ENCODE data around the gene MED27. TPM values are rescaled to one million over a fixed set of nuclear protein-coding genes. Genes with fewer than 3 reads are reported as not detected.

MED27 gene
- total RNA-seq, 1 experiment from 2014 or later, result 38.9 TPM

DNA sequence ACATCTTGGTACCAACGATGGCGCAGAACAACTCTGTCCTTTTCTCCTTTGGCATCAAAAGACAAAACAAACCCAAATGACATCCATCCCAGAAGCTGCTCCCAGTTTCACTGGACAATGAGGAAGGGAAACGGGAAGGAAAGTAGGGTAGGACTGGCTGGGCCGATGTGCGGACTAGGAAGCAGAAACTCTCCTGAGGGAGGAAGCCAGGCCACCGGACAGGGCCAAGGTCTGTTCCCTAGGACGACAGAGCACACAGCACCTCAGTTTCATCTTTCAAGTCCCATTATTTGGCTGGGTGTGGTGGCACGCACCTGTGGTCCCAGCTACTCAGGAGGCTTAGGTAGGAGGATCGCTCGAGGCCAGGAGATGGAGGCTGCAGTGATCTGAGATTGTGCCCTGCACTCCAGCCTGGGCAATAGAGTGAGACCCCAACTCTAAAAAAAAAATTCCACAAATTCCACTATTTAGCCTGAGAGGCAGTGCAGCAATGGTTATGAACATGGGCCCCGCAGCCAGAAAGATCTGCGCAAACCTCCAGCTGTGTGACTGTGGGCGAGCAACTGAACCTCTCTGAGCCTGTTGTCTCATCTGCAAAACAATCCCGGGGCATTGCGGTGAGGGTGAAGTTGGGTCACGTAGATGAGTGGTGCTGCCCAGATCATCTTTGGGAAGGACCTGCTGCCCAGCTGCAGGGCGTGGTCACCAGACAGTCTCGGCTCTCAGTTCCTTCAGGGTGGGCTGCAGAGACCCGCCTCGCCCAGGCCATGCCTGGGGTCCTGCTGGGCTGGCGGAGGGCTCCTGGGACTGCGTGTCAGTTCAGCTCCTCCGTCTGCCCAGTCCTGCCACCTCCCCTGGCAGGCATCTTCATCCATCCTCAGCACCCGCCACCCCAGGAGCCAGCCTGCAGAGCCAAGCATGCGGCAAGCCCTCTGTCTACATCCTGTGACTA is 238.6 kb downstream of the MED27 start:
- H3K36me3 ChIP-seq, result no peaks in the 10 kb centered on the region

GRCh38 chr9:131840220-131840619 is 239.4 kb downstream of the MED27 start:
- H3K9me3 ChIP-seq, result no peaks in the 10 kb centered on the region
- H3K27me3 ChIP-seq, result no peaks in the 10 kb centered on the region
- no peak overlapping the region for H3K4me3 ChIP-seq
- H3K36me3 ChIP-seq, result no peaks in the 10 kb centered on the region
- no peak for DNase-seq

More for the DNA sequence above, 238.6 kb downstream of the MED27 start:
- DNase-seq, result no peak
- no peaks in the 10 kb centered on the region for H3K27me3 ChIP-seq
- H3K9me3 ChIP-seq, result no peaks in the 10 kb centered on the region
- no peak overlapping the region for H3K4me3 ChIP-seq

DNA sequence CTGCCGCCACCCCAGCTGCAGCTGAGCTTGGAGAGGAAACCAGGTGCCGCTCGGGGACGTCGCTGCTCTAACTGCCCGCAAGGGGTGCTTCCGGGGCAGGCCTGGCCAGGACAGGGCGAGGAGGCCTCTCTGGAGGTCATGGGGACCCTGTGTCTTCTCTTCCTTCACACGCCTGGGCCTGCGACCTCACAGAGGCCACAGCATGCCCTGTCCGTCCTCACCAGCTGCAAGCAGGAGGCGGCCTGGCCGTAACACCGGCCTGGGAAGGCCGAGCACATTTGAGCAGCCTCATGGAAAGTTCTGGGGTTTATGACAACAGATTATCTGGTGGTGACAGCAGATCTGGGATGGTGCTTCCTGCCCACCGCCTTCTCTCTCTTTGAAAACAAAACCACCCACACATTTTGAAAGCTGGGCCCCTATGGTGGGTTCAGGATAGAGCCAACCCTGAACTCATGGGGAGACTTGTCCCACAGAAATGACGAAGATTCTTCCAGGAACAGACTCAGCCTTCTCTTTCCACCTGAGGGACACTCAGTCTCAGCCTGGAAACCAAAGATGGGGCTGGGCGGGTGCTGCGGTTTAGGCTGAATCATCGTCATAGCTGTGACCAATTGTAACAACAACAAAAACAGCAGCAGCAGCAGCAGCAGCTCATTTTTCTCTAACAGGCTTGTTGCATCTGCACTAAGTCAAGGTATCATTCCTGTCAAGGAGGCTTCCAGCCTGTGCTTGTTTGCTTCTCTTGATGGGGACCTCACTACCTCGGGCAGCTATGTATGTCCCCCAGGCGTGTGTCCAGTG is 240.2 kb downstream of the MED27 start:
- no peak overlapping the region for H3K4me3 ChIP-seq
- no peaks in the 10 kb centered on the region for H3K36me3 ChIP-seq
- no peaks in the 10 kb centered on the region for H3K27me3 ChIP-seq
- H3K9me3 ChIP-seq, result no peaks in the 10 kb centered on the region
- DNase-seq, result peak; percentile 75

GRCh38 chr9:131838530-131839280 is 241.0 kb downstream of the MED27 start:
- H3K4me3 ChIP-seq, result no peak overlapping the region
- DNase-seq, result no peak
- no peaks in the 10 kb centered on the region for H3K36me3 ChIP-seq
- no peaks in the 10 kb centered on the region for H3K27me3 ChIP-seq
- H3K9me3 ChIP-seq, result 0 out of 2 replicates have a peak, but pooled peaks cover 2% of the 10 kb centered on the region

DNA sequence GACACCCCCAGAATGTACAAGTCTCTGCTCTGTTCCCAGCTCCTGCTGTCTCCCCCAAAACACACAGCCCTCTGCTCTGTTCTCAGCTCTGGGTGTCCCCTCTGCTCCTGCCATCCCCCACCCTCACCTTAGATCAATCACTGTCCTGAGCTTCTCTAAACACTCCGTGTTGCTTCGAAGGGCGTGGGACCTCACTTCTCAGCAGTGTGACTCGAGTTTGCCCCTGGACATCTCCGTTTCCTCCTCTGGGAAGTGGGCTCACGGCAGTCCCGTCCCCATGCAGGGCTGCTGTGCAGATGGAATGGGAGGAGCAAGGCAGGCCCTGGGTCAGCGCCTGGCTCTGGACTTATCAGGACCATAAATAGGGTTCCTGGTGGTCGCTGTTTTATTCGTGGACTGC is 241.8 kb downstream of the MED27 start:
- no peak overlapping the region for H3K4me3 ChIP-seq
- H3K27me3 ChIP-seq, result no peaks in the 10 kb centered on the region
- H3K9me3 ChIP-seq, result 0 out of 2 replicates have a peak, but pooled peaks cover 2% of the 10 kb centered on the region
- no peak for DNase-seq
- no peaks in the 10 kb centered on the region for H3K36me3 ChIP-seq

GRCh38 chr9:131837316-131837715 is 242.4 kb downstream of the MED27 start:
- H3K4me3 ChIP-seq, result no peak overlapping the region
- H3K9me3 ChIP-seq, result 0 out of 2 replicates have a peak, but pooled peaks cover 2% of the 10 kb centered on the region
- DNase-seq, result no peak
- H3K27me3 ChIP-seq, result no peaks in the 10 kb centered on the region
- H3K36me3 ChIP-seq, result no peaks in the 10 kb centered on the region

- H3K4me3 ChIP-seq, result no peak overlapping the region
- H3K36me3 ChIP-seq, result no peaks in the 10 kb centered on the region
- H3K27me3 ChIP-seq, result no peaks in the 10 kb centered on the region
- 0 out of 2 replicates have a peak, but pooled peaks cover 2% of the 10 kb centered on the region for H3K9me3 ChIP-seq
- DNase-seq, result no peak
Measured at GRCh38 chr9:131836607-131837315, 242.9 kb downstream of the MED27 start.

DNA sequence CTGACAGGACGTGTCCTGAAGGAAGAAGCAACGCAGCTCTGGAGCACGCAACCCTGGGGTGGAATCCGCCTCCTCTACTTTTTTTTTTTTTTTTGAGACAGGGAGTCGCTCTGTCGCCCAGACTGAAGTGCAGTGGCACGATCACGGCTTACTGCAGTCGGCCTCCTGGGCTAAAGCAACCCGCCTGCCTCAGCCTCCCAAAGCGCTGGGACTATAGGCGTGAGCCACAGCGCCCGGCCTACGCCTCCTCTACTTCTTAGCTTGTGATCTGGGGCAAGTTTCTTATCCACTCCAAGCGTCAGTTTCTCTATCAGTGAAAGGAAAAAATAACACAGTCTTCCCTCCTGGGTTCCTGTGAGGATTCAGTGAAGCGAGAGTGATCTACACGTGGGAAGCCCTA is 243.6 kb downstream of the MED27 start:
- Histone ChIP-seq H3K4me3 (no peak overlapping the region), H3K9me3 (0 out of 2 replicates have a peak, but pooled peaks cover 2% of the 10 kb centered on the region), H3K36me3 (no peaks in the 10 kb centered on the region), H3K27me3 (no peaks in the 10 kb centered on the region)
- no peak for DNase-seq

DNA sequence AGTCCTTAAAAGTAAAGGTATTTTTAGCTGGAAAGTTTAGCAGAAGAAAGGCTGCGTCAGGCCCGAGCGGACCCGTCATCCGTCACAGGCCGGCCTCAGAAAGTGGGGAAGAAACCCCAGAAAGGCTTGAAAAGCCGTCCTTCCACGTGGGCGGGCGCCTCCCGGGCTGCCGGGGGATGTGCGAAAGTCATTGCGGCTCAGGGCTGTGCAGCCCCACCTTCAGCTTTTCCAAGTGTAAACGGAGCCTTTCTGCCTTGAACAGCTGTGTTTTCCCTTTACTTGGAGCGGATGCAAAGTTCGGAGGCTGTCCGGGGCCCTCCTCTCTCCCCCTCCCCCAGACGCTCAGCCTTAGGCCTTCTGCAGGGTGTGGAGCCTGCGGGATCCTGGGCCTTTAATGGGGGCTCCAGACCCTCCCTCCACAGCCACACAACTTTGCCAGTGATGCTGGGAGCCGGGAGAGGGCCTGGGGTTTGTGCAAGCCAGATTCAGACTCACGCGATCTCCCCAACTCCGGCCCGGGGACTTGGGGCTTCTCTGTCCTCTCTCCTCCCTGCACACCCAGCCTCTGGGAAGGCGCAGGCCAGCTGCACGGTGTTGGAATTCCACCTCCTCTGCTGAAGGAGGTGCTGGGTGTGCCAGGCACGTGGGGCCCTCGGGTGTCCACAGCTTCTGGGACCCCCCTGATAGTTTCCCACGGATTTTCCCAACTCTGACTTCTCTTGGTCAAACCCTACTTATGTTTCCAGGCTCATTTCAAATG is 244.3 kb downstream of the MED27 start:
- Histone ChIP-seq H3K9me3 (0 out of 2 replicates have a peak, but pooled peaks cover 2% of the 10 kb centered on the region), H3K4me3 (no peak overlapping the region)
- DNase-seq, result no peak

DNA sequence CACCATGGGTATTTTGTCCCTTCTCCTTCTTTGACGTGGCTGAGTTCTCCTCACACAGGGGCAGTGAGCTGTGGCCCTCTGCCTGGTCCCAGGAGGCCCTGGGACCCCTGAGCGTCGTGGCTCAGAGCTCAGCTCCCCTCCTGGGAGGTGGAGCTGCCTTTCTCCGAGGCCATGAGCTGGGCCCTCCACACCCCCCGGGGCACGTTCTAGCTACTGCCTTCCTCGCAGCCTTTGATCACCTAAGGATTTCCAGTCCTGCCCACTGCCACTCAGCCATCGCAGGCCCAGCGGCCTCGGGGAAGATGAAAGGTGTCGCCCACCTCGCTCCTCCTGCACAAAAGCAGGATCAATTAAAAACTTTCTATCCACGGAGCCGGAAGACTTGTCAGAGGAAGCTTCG is 244.9 kb downstream of the MED27 start:
- Histone ChIP-seq H3K36me3 (no peaks in the 10 kb centered on the region), H3K9me3 (0 out of 2 replicates have a peak, but pooled peaks cover 2% of the 10 kb centered on the region), H3K4me3 (no peak overlapping the region), H3K27me3 (no peaks in the 10 kb centered on the region)
- no peak for DNase-seq

More for the DNA sequence above, 244.3 kb downstream of the MED27 start:
- no peaks in the 10 kb centered on the region for H3K36me3 ChIP-seq
- H3K27me3 ChIP-seq, result no peaks in the 10 kb centered on the region

DNA sequence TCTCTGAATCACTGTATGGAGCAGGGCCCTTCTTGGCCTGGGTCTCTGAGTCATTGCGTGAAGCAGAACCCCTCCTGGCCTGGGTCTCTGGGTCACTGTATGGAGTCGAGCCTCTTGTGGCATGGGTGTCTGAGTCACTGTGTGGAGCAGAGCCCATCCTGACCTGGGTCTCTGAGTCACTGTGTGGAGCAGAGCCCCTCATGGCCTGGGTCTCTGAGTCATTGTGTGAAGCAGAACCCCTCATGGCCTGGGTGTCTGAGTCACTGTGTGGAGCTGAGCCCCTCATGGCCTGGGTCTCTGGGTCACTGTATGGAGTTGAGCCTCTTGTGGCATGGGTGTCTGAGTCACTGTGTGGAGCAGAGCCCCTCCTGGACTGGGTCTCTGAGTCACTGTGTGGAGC is 245.8 kb downstream of the MED27 start:
- DNase-seq, result peak; percentile 32
- Histone ChIP-seq H3K27me3 (no peaks in the 10 kb centered on the region), H3K36me3 (no peaks in the 10 kb centered on the region), H3K9me3 (0 out of 2 replicates have a peak, but pooled peaks cover 2% of the 10 kb centered on the region), H3K4me3 (no peak overlapping the region)

GRCh38 chr9:131833083-131833482 is 246.6 kb downstream of the MED27 start:
- Histone ChIP-seq H3K27me3 (no peaks in the 10 kb centered on the region), H3K4me3 (no peak overlapping the region), H3K36me3 (no peaks in the 10 kb centered on the region), H3K9me3 (0 out of 2 replicates have a peak, but pooled peaks cover 2% of the 10 kb centered on the region)
- DNase-seq, result no peak

DNA sequence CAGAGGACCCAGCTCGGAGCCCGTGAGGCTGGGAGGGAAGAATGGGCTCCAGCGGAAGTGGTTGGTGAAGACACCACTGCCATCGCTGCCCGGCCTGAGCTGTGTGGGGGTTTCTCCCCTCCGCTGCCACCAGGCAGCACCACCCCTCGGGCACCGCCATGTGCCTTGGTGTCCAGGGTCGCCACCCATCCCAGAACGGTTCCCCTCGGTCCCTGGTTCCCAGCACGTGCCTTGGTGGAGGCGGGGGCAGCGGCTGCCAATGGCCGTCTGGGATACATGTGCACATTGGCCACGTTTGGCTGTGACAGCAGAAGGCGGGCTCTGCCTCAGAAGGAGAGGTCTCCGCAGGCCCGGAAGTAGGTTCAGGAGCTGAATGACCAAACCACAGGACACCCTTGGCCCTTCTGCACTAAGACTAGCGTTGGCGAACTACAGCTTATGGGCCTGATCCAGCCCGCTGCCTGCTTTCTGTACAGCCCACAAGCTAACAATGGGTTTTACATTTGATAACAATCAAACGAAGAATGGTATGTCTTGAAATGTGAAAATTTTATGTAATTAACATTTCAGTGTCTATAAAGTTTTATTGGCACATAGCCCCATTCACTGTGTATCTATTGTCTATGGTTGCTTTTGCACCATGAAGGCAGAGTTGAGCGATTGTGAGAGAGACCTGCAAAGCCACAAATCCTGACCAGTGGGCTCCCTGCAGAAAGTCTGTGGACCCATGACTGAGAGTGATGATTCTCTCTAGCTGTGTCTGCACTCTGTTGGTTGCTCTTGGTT is 248.1 kb downstream of the MED27 start:
- Histone ChIP-seq H3K36me3 (no peaks in the 10 kb centered on the region), H3K9me3 (0 out of 2 replicates have a peak, but pooled peaks cover 2% of the 10 kb centered on the region), H3K27me3 (no peaks in the 10 kb centered on the region), H3K4me3 (no peak overlapping the region)
- DNase-seq, result no peak

- H3K9me3 ChIP-seq, result no peaks in the 10 kb centered on the region
- H3K36me3 ChIP-seq, result no peaks in the 10 kb centered on the region
- H3K27me3 ChIP-seq, result no peaks in the 10 kb centered on the region
- no peak for DNase-seq
- H3K4me3 ChIP-seq, result no peak overlapping the region
Measured at GRCh38 chr9:131827821-131828369, 251.8 kb downstream of the MED27 start.

Data from MG63 (cell line).